Pancreas (tissue), 10 donors: ENCODE data around the gene CCDC71. TPM values are rescaled to one million over a fixed set of nuclear protein-coding genes. Genes with fewer than 3 reads are reported as not detected.
A peak's percentile ranks its signal among the peaks of the same experiment; 100 is the strongest.

Experiments used
- ATAC-seq, 4 donors: fragments of 200-7000 bp; cut with Tn5 transposase; one replicate each; pipeline versions ENCODE4 v1.8.0 to v1.9.1; 2020; ENCODE audit warnings: mild to moderate bottlenecking in 4 of 4, moderate library complexity in 4 of 4
- DNase-seq, 6 donors: peaks; one replicate each; pipeline ENCODE4 v3.0.0-alpha.2; 2020
- FAIRE-seq: peaks from 2 replicates; lab custom pipeline; 2012; peaks lifted over from hg19 to GRCh38; lab: Jason Lieb, UNC
- H3K27ac ChIP-seq, 4 donors: fragments of 200-600 bp; sonication (generic); 1 replicate in 3 of 4; 2 replicates in 1 of 4; pipeline versions ENCODE4 v1.5.0 to v1.8.0; 2020
- H3K27me3 ChIP-seq, 4 donors: fragments of 200-600 bp; one replicate each; pipeline ENCODE4 v1.8.0; 2021
- H3K36me3 ChIP-seq, 3 donors: fragments of 200-600 bp; sonication (generic) in 1 of 3; one replicate each; pipeline versions ENCODE4 v1.5.0 to v1.8.0; 2020 to 2021
- H3K4me1 ChIP-seq, 3 donors: fragments of 200-600 bp; one replicate each; pipeline ENCODE4 v1.8.0; 2021
- H3K4me3 ChIP-seq, 4 donors: fragments of 200-600 bp; sonication (generic) in 2 of 4; one replicate each; pipeline versions ENCODE4 v1.5.0 to v1.8.0; 2020 to 2021
- H3K9me3 ChIP-seq, 4 donors: fragments of 200-600 bp; one replicate each; pipeline ENCODE4 v1.8.0; 2021
- CTCF ChIP-seq, 4 donors: fragments of 200-600 bp; sonication (generic) in 3 of 4; IDR thresholded peaks; one replicate each; pipeline versions ENCODE4 v1.5.0 to v1.8.0; 2021; ENCODE audit warnings: antibody characterized with exemption in 4 of 4
- WGBS, 2 donors: extraction: QIAGEN DNeasy Blood & Tissue Kit; methylation state at CpG; one replicate each; pipeline ENCODE4 v1.1.7; 2013; 5-methylcytosine and 5-hydroxymethylcytosine counted together
- intact Hi-C, 3 donors: fragments of 100-400 bp; cut with DNase I; formaldehyde crosslinking; loops; one replicate each; pipeline versions ENCODE4 v1.11.1 to v1.14.2; 2022
- polyA plus RNA-seq, 2 donors: library from polyadenylated mRNA; stranded (reverse); fragments of 200-250 nt; gene quantifications; one replicate each; pipeline ENCODE4 v1.2.3, GENCODE V29; 2013
- total RNA-seq, 6 donors: library from RNA; stranded (reverse); fragmentation: NEBNext Ultra II Directional in 4 of 6; extraction: Animal tissue kit (Norgen Biotek cat#: 25700) in 4 of 6; gene quantifications; one replicate each; pipeline versions ENCODE4 v1.2.1 to v1.2.4, GENCODE V29; 2021 to 2023
- donor health status: healthy with polysubstance abuse.
- donor health status: DM: no; HTN: no; CAD: no; lungs with moderate emphysema.
- donor health status: DM: no; HTN: no; CAD: no.
- donor health status: control.
- donor health status: control.
- donor health status: Bipolar disorder and iron deficiency.
- donor health status: DM: yes; HTN: yes; CAD: no.
- donor health status: DM: no; HTN: no; CAD: no.
- donor health status: DM: no; HTN: no; CAD: no.
- donor health status: DM: yes; HTN: yes; CAD: no.

CCDC71 gene
- total and polyA plus RNA-seq, 8 donors: 5.9 to 11.0 (median 8.3) TPM

GRCh38 chr3:49171775-49172500, 5.8 kb upstream of the CCDC71 start:
- H3K9me3 ChIP-seq: no peaks in the 10 kb centered on the region
- WGBS, 2 donors: 25 to 29% methylated on average over 7 of the region's 7 CpGs
- FAIRE-seq: no peak
- no peak for DNase-seq
- H3K4me1 ChIP-seq: peaks cover 8 to 15% (median 9%) of the 10 kb centered on the region in 3 donors
- no peaks in the 10 kb centered on the region for H3K27me3 ChIP-seq
- peak overlapping the region; percentile 47 to 72 (median 58) for H3K4me3 ChIP-seq
- intact Hi-C loops: no loop called here
- ATAC-seq: peak; percentile 1 to 12 (median 5)
- peak overlapping the region; percentile 9 to 70 (median 37) for H3K27ac ChIP-seq
- no peaks in the 10 kb centered on the region for H3K36me3 ChIP-seq
- no peak for TF ChIP-seq CTCF (IDR thresholded peaks at IDR 0.05)

- ATAC-seq (peak; percentile 92 to 95 (median 94)), DNase-seq (peak; percentile 77 to 93 (median 83)), FAIRE-seq (no peak)
- intact Hi-C loops: no loop called here
- H3K27me3 ChIP-seq: no peaks in the 10 kb centered on the region
- H3K36me3 ChIP-seq: no peaks in the 10 kb centered on the region
- H3K9me3 ChIP-seq: no peaks in the 10 kb centered on the region
- peak within 1 kb of the TSS; percentile 47 to 72 (median 58) for H3K4me3 ChIP-seq
- TF ChIP-seq CTCF (IDR thresholded peaks at IDR 0.05): peak; percentile 86 to 93 (median 92)
- 1% methylated on average over 45 to 57 of the region's 57 CpGs for WGBS, 2 donors
- peak within 1 kb of the TSS; percentile 9 to 70 (median 37) for H3K27ac ChIP-seq
- peaks cover 8 to 15% (median 9%) of the 10 kb centered on the region in 3 donors for H3K4me1 ChIP-seq
Observed at GRCh38 chr3:49171119-49171774, 5.1 kb upstream of the CCDC71 start, which contains the start of gene KLHDC8B. Gene KLHDC8B, plus strand, starts transcription at chr3:49171598. Its CDS starts 1,172 bp downstream, at chr3:49172770.

GRCh38 chr3:49170744-49171118, 4.6 kb upstream of the CCDC71 start:
- no peak for DNase-seq
- H3K27me3 ChIP-seq: no peaks in the 10 kb centered on the region
- H3K36me3 ChIP-seq: no peaks in the 10 kb centered on the region
- peak in 3 of 4 donors; percentile 1 to 5 (median 3) for ATAC-seq
- WGBS, 2 donors: 4 to 17% methylated on average over 1 of the region's 1 CpG
- H3K27ac ChIP-seq: peak overlapping the region; percentile 9 to 70 (median 37)
- peaks cover 8 to 15% (median 9%) of the 10 kb centered on the region in 3 donors for H3K4me1 ChIP-seq
- no peak for TF ChIP-seq CTCF (IDR thresholded peaks at IDR 0.05)
- intact Hi-C loops: no loop called here
- no peak for FAIRE-seq
- H3K9me3 ChIP-seq: no peaks in the 10 kb centered on the region
- peak overlapping the region; percentile 47 to 72 (median 58) for H3K4me3 ChIP-seq

GRCh38 chr3:49166752-49167556, 823 bp upstream of the CCDC71 start:
- no peak for TF ChIP-seq CTCF (IDR thresholded peaks at IDR 0.05)

More at GRCh38 chr3:49166752-49167556, 823 bp upstream of the CCDC71 start:
- no peak for ATAC-seq
- Histone ChIP-seq H3K27me3 (no peaks in the 10 kb centered on the region), H3K9me3 (no peaks in the 10 kb centered on the region), H3K4me1 (peaks cover 0 to 12% (median 5%) of the 10 kb centered on the region in 3 donors), H3K4me3 (peak overlapping the region in 3 of 4 donors; percentile 93 to 97 (median 94)), H3K27ac (peak overlapping the region in 2 of 4 donors; percentile 27 to 64), H3K36me3 (peaks cover 0 to 9% (median 0%) of the 10 kb centered on the region in 3 donors)
- DNase-seq: no peak
- intact Hi-C loops: no loop called here
- no peak for FAIRE-seq
- 89 to 93% methylated on average over 6 of the region's 6 CpGs for WGBS, 2 donors
